DOHH2 (cell line): ENCODE results near the gene UPP1.
A peak's percentile ranks its signal among the peaks of the same experiment; 100 is the strongest.

Experiments
- H3F3A ChIP-seq: fragments of 200-600 bp; sonication (generic), shearing (Covaris generic); 2 replicates; pipeline ENCODE4 v1.6.0; 2016; ENCODE audit warnings: antibody characterized with exemption, mild to moderate bottlenecking; ENCODE audit not compliant: control insufficient read depth, insufficient read depth
- H3K27ac ChIP-seq: fragments of 200-600 bp; sonication (generic); 2 replicates; pipeline ENCODE4 v1.5.1; 2014; ENCODE audit warnings: low read depth, mild to moderate bottlenecking, low read length, moderate library complexity
- H3K27me3 ChIP-seq: fragments of 200-600 bp; sonication (generic); 2 replicates; pipeline ENCODE4 v1.6.1; 2014; ENCODE audit warnings: mild to moderate bottlenecking, low read length, mixed read lengths; ENCODE audit not compliant: control insufficient read depth
- H3K36me3 ChIP-seq: fragments of 200-600 bp; sonication (generic); 2 replicates; pipeline ENCODE4 v1.6.1; 2014; ENCODE audit warnings: mild to moderate bottlenecking, low read length, moderate library complexity, mixed read lengths; ENCODE audit not compliant: control insufficient read depth
- H3K4me1 ChIP-seq: fragments of 200-600 bp; sonication (generic); 2 replicates; pipeline ENCODE4 v1.6.1; 2014; ENCODE audit warnings: mild to moderate bottlenecking, low read length, mixed read lengths; ENCODE audit not compliant: control insufficient read depth
- H3K4me2 ChIP-seq: fragments of 200-600 bp; sonication (generic); 2 replicates; pipeline ENCODE4 v1.6.0; 2014; ENCODE audit warnings: mild to moderate bottlenecking, low read length, moderate library complexity
- H3K4me3 ChIP-seq: fragments of 200-600 bp; sonication (generic); 2 replicates; pipeline ENCODE4 v1.5.1; 2014; ENCODE audit warnings: mild to moderate bottlenecking, low read length, mixed read lengths
- H3K79me2 ChIP-seq: fragments of 200-600 bp; sonication (generic); 2 replicates; pipeline ENCODE4 v1.6.1; 2014; ENCODE audit warnings: mild to moderate bottlenecking, low read length, mixed read lengths; ENCODE audit not compliant: control insufficient read depth
- H3K9me2 ChIP-seq: fragments of 200-600 bp; sonication (generic); replicated peaks from 2 replicates; pipeline ENCODE4 v1.6.1; 2014; ENCODE audit warnings: mild to moderate bottlenecking, low read length, mixed read lengths; ENCODE audit not compliant: control insufficient read depth
- H3K9me3 ChIP-seq: fragments of 200-600 bp; sonication (generic); 2 replicates; pipeline ENCODE4 v1.6.1; 2014; ENCODE audit warnings: antibody characterized with exemption, low read length, mixed read lengths; ENCODE audit not compliant: control insufficient read depth, insufficient read depth
- H4K20me1 ChIP-seq: fragments of 200-600 bp; sonication (generic); 2 replicates; pipeline ENCODE4 v1.6.0; 2014; ENCODE audit warnings: low read depth, mild to moderate bottlenecking, antibody characterized with exemption, low read length, moderate library complexity; ENCODE audit not compliant: control insufficient read depth, insufficient read depth
- CTCF ChIP-seq: fragments of 200-600 bp; sonication (generic); IDR thresholded peaks from one replicate; pipeline ENCODE4 v1.5.1; 2014; ENCODE audit warnings: antibody characterized with exemption, mild to moderate bottlenecking, low read depth, low read length; ENCODE audit not compliant: poor library complexity, severe bottlenecking
- EZH2phosphoT487 ChIP-seq: fragments of 200-600 bp; sonication (generic); IDR thresholded peaks from 2 replicates; pipeline ENCODE4 v1.6.1; 2017; ENCODE audit warnings: borderline replicate concordance, mild to moderate bottlenecking, antibody characterized with exemption, low read length, moderate library complexity, mixed read lengths

The UPP1 gene

GRCh38 chr7:48108959-48109847, 20.1 kb downstream of the UPP1 start:
- H3K36me3 ChIP-seq, result no peaks in the 10 kb centered on the region

GRCh38 chr7:48109848-48110663, 21.0 kb downstream of the UPP1 start:
- H3K27ac ChIP-seq, result no peak overlapping the region
- H3K4me1 ChIP-seq, result no peaks in the 10 kb centered on the region
- no peak overlapping the region for H3K4me2 ChIP-seq
- H3K9me3 ChIP-seq, result no peaks in the 10 kb centered on the region
- H3K79me2 ChIP-seq, result no peaks in the 10 kb centered on the region
- H3K9me2 ChIP-seq, result no peaks in the 10 kb centered on the region
- no peaks in the 10 kb centered on the region for H3F3A ChIP-seq
- no peaks in the 10 kb centered on the region for H3K36me3 ChIP-seq
- no peak overlapping the region for H3K4me3 ChIP-seq
- no peaks in the 10 kb centered on the region for H3K27me3 ChIP-seq
- peak; percentile 100 for TF ChIP-seq CTCF
- no peak for TF ChIP-seq EZH2phosphoT487
- no peaks in the 10 kb centered on the region for H4K20me1 ChIP-seq

More at GRCh38 chr7:48108959-48109847, 20.1 kb downstream of the UPP1 start:
- Histone ChIP-seq H3K27ac (no peak overlapping the region), H3K27me3 (no peaks in the 10 kb centered on the region), H3K4me1 (no peaks in the 10 kb centered on the region), H3K9me3 (no peaks in the 10 kb centered on the region), H4K20me1 (no peaks in the 10 kb centered on the region), H3F3A (no peaks in the 10 kb centered on the region), H3K4me2 (no peak overlapping the region), H3K9me2 (no peaks in the 10 kb centered on the region), H3K4me3 (no peak overlapping the region), H3K79me2 (no peaks in the 10 kb centered on the region)
- no peak for TF ChIP-seq CTCF
- TF ChIP-seq EZH2phosphoT487, result no peak

- no peaks in the 10 kb centered on the region for H3K27me3 ChIP-seq
- no peaks in the 10 kb centered on the region for H3F3A ChIP-seq
- no peaks in the 10 kb centered on the region for H3K9me3 ChIP-seq
- H3K9me2 ChIP-seq, result no peaks in the 10 kb centered on the region
- H3K36me3 ChIP-seq, result no peaks in the 10 kb centered on the region
- H3K79me2 ChIP-seq, result no peaks in the 10 kb centered on the region
- TF ChIP-seq EZH2phosphoT487, result no peak
- no peak for TF ChIP-seq CTCF
- H3K27ac ChIP-seq, result no peak overlapping the region
- H4K20me1 ChIP-seq, result no peaks in the 10 kb centered on the region
- no peak overlapping the region for H3K4me2 ChIP-seq
- H3K4me1 ChIP-seq, result no peaks in the 10 kb centered on the region
- H3K4me3 ChIP-seq, result no peak overlapping the region
These were observed 21.8 kb downstream of the UPP1 start for GRCh38 chr7:48110868-48111267.
